ENCODE measurements around the gene EEF2KMT. TPM values are rescaled to one million over a fixed set of nuclear protein-coding genes. Genes with fewer than 3 reads are reported as not detected.
"Not testable (repeated sequence)": the region's sequence is repeated elsewhere in the genome, so short reads cannot be mapped to it uniquely, and the experiment has no call there.

The EEF2KMT gene
- total and polyA plus RNA-seq, 2 of the 13 experiments (the other 11 are each of a cell fraction or from before 2014, with no cell fraction given) = 10.7 to 26.9 TPM

DNA sequence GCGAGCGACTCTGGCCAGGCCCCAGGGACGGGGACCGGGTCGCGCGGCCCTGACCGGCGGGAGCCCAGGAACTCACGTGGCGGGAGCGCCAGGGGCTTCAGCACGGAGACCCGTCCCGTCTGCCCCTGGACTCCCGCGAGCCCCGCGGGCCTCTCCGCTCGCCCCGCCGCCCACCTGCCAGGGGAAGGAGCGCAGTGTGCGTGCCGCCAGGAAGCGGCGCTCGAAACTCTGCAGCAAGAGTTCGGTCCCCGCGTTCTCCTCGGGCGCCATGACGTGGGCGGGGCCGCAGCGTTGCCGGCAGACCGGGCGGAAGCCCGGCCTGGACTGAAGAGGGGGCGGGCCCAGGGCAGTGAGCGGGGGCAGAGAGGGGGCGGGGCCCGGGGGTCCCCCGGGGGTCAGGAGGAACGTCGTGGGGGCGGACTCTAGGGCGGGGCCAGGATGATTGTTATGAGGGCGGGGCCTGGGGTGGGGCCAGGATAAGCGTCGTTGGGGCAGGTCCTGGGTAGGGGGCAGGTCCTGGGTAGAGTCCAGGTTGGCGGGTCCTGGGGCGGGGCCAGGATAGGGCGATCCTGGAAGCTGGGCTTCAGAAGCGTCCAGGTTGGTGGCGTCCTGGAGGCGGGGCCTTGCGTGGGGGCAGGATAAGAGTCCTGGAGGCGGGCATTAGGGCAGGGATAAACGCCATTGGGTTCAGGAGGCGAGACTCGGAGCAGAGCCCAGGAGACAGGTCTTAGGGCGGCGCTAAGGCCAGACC is at the start of gene EEF2KMT (continued):
- TF ChIP-seq RBM39 (IDR thresholded peaks at IDR 0.05; ENCODE audit: low read depth, low read length, poor library complexity, severe bottlenecking) (peak; percentile 6), NONO (CRISPR knock-in tag; conservative IDR thresholded peaks at IDR 0.05) (peak; percentile 98), ZNF746 (CRISPR knock-in tag; IDR thresholded peaks at IDR 0.05) (0 out of 2 replicates have a peak, but pooled peaks have one; percentile 71), ZNF230 (CRISPR knock-in tag; IDR thresholded peaks at IDR 0.05) (peak; percentile 67; the same call in 1 of the 2 replicates), ZSCAN20 (CRISPR knock-in tag; IDR thresholded peaks at IDR 0.05; ENCODE audit: borderline replicate concordance) (peak; percentile 67; the same call in 1 of the 2 replicates), STAG1 (CRISPR knock-in tag; IDR thresholded peaks at IDR 0.05) (peak; percentile 55), ADNP (CRISPR knock-in tag; IDR thresholded peaks at IDR 0.05) (peak; percentile 87), HOXA3 (CRISPR knock-in tag; IDR thresholded peaks at IDR 0.05) (peak; percentile 71), ZNF546 (CRISPR knock-in tag; conservative IDR thresholded peaks at IDR 0.05) (peak; percentile 94), ZFP1 (CRISPR knock-in tag; IDR thresholded peaks at IDR 0.05) (0 out of 2 replicates have a peak, but pooled peaks have one; percentile 59), ZNF782 (CRISPR knock-in tag; IDR thresholded peaks at IDR 0.05; ENCODE audit: borderline replicate concordance) (peak; percentile 67; the same call in 1 of the 2 replicates), ZNF639 (CRISPR knock-in tag; conservative IDR thresholded peaks at IDR 0.05) (peak; percentile 59; the same call in 1 of the 2 replicates), HDAC1 (CRISPR knock-in tag; IDR thresholded peaks at IDR 0.05) (peak; percentile 97), ZNF33A (CRISPR knock-in tag; IDR thresholded peaks at IDR 0.05; ENCODE audit: borderline replicate concordance) (peak; percentile 81; the same call in 1 of the 2 replicates), MEF2D (CRISPR knock-in tag; IDR thresholded peaks at IDR 0.05) (peak; percentile 74), ZNF337 (CRISPR knock-in tag; IDR thresholded peaks at IDR 0.05; ENCODE audit: borderline replicate concordance, low read depth) (0 out of 2 replicates have a peak, but pooled peaks have one; percentile 35), MEIS2 (CRISPR knock-in tag; IDR thresholded peaks at IDR 0.05) (peak; percentile 61; the same call in 1 of the 2 replicates), ZBTB3 (CRISPR knock-in tag; IDR thresholded peaks at IDR 0.05; ENCODE audit: borderline replicate concordance, low read depth) (0 out of 2 replicates have a peak, but pooled peaks have one; percentile 76), ELK4 (CRISPR knock-in tag; IDR thresholded peaks at IDR 0.05; ENCODE audit: borderline replicate concordance) (peak; percentile 69; the same call in 1 of the 2 replicates), ZNF614 (CRISPR knock-in tag; IDR thresholded peaks at IDR 0.05; ENCODE audit: borderline replicate concordance) (0 out of 2 replicates have a peak, but pooled peaks have one; percentile 16), FOXC1 (CRISPR knock-in tag; IDR thresholded peaks at IDR 0.05; ENCODE audit: borderline replicate concordance) (peak; percentile 70; the same call in 1 of the 2 replicates), ZNF556 (CRISPR knock-in tag; IDR thresholded peaks at IDR 0.05; ENCODE audit: borderline replicate concordance) (peak; percentile 92)
- not testable (repeated sequence) for TF ChIP-seq NONO (IDR thresholded peaks at IDR 0.05)
- TF ChIP-seq, protein P1, sequence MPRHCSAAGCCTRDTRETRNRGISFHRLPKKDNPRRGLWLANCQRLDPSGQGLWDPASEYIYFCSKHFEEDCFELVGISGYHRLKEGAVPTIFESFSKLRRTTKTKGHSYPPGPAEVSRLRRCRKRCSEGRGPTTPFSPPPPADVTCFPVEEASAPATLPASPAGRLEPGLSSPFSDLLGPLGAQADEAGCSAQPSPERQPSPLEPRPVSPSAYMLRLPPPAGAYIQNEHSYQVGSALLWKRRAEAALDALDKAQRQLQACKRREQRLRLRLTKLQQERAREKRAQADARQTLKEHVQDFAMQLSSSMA (CRISPR knock-in tag; IDR thresholded peaks at IDR 0.05) = peak; percentile 70
- TF ChIP-seq, protein P2, sequence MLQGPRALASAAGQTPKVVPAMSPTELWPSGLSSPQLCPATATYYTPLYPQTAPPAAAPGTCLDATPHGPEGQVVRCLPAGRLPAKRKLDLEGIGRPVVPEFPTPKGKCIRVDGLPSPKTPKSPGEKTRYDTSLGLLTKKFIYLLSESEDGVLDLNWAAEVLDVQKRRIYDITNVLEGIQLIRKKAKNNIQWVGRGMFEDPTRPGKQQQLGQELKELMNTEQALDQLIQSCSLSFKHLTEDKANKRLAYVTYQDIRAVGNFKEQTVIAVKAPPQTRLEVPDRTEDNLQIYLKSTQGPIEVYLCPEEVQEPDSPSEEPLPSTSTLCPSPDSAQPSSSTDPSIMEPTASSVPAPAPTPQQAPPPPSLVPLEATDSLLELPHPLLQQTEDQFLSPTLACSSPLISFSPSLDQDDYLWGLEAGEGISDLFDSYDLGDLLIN (CRISPR knock-in tag; IDR thresholded peaks at IDR 0.05; ENCODE audit: borderline replicate concordance) = 0 out of 2 replicates have a peak, but pooled peaks have one; percentile 72
